ENCODE measurements around the gene TNS1. TPM values are rescaled to one million over a fixed set of nuclear protein-coding genes. Genes with fewer than 3 reads are reported as not detected.

TNS1 gene
- total RNA-seq, 4 donors from 2014 or later: 23.1 to 156 (median 81.1) TPM

- no peak overlapping the region for H3K4me3 ChIP-seq
- peak overlapping the region; percentile 50 to 92 (median 69) for H3K27ac ChIP-seq
- no peak for DNase-seq
- H3K36me3 ChIP-seq: no peaks in the 10 kb centered on the region
- H3K9me3 ChIP-seq: no peaks in the 10 kb centered on the region
- H3K4me1 ChIP-seq: peaks cover 0 to 64% (median 0%) of the 10 kb centered on the region in 4 donors
- TF ChIP-seq CTCF (IDR thresholded peaks at IDR 0.05) (no peak), POLR2A (IDR thresholded peaks at IDR 0.05) (no peak)
- no peaks in the 10 kb centered on the region for H3K27me3 ChIP-seq
Observed at GRCh38 chr2:217929757-217930707, 72.8 kb downstream of the TNS1 start.

- no peaks in the 10 kb centered on the region for H3K36me3 ChIP-seq
- H3K4me1 ChIP-seq: peaks cover 0 to 56% (median 0%) of the 10 kb centered on the region in 4 donors
- H3K27me3 ChIP-seq: no peaks in the 10 kb centered on the region
- DNase-seq: no peak
- TF ChIP-seq POLR2A (IDR thresholded peaks at IDR 0.05) (no peak), CTCF (IDR thresholded peaks at IDR 0.05) (no peak)
- peak overlapping the region; percentile 50 to 92 (median 70) for H3K27ac ChIP-seq
- H3K4me3 ChIP-seq: no peak overlapping the region
- H3K9me3 ChIP-seq: no peaks in the 10 kb centered on the region
Observed at GRCh38 chr2:217929272-217929671, 73.5 kb downstream of the TNS1 start.

GRCh38 chr2:217928324-217929181 is 74.2 kb downstream of the TNS1 start:
- no peaks in the 10 kb centered on the region for H3K27me3 ChIP-seq
- no peak overlapping the region for H3K4me3 ChIP-seq
- TF ChIP-seq POLR2A (IDR thresholded peaks at IDR 0.05): no peak
- TF ChIP-seq CTCF (IDR thresholded peaks at IDR 0.05): no peak
- no peaks in the 10 kb centered on the region for H3K36me3 ChIP-seq
- peaks cover 0 to 49% (median 0%) of the 10 kb centered on the region in 4 donors for H3K4me1 ChIP-seq
- peak overlapping the region; percentile 50 to 92 (median 70) for H3K27ac ChIP-seq
- no peaks in the 10 kb centered on the region for H3K9me3 ChIP-seq
- no peak for DNase-seq

GRCh38 chr2:217927601-217928323 is 75.0 kb downstream of the TNS1 start:
- H3K4me1 ChIP-seq: peaks cover 0 to 48% (median 0%) of the 10 kb centered on the region in 4 donors

More at GRCh38 chr2:217927601-217928323, 75.0 kb downstream of the TNS1 start:
- Histone ChIP-seq H3K9me3 (no peaks in the 10 kb centered on the region), H3K27ac (peak overlapping the region; percentile 50 to 92 (median 70)), H3K27me3 (no peaks in the 10 kb centered on the region), H3K36me3 (no peaks in the 10 kb centered on the region), H3K4me3 (no peak overlapping the region)
- no peak for DNase-seq
- TF ChIP-seq CTCF (IDR thresholded peaks at IDR 0.05): no peak
- no peak for TF ChIP-seq POLR2A (IDR thresholded peaks at IDR 0.05)

All from Peyer's patch (tissue), 4 donors.